Islet precursor cell (in vitro differentiated cells): ENCODE results near the gene LRRC57.

Source experiments
- DNase-seq: peaks from one replicate; pipeline ENCODE4 v3.0.0-alpha.2; 2018

The LRRC57 gene

GRCh38 chr15:42490671-42491538 is 57.7 kb downstream of the LRRC57 start, which contains the start of gene ZNF106:
Gene ZNF106, minus strand, starts transcription at chr15:42491141. Its CDS starts 18,852 bp downstream, at chr15:42472289.
- DNase-seq, result peak; percentile 93

DNA sequence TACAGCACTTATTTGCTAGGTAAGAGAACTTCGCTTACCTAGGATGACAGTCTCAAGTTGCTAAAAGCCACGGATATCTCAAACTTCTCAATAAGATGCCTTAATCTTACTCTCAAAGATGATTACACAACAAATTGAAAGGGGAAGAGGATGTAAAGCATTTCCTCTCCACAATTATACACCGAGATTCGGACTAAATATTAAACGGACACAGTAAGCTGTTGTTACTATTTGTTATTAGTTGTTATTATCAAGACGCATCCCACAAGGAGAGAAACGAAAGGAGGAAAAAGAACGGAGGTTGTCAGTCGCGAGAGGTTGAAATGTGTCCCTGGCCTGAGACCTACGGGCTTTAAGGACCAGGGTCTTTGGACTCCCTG is 58.3 kb downstream of the LRRC57 start:
- DNase-seq, result no peak
